Thymus (tissue), 11 donors: ENCODE results near the gene OR2A7. TPM values are rescaled to one million over a fixed set of nuclear protein-coding genes. Genes with fewer than 3 reads are reported as not detected.
"Not testable (repeated sequence)": the region's sequence is repeated elsewhere in the genome, so short reads cannot be mapped to it uniquely, and the experiment has no call there.

Experiments
- DNase-seq, 9 donors: peaks; one replicate each; pipeline ENCODE4 v3.0.0-alpha.2; 2013; ENCODE audit warnings: low spot score in 9 of 9, low read depth in 6 of 9, missing footprints in 1 of 9
- H3K27ac ChIP-seq, 2 donors: one replicate each; pipeline ENCODE4 v1.5.1; 2013; ENCODE audit warnings: control low read depth in 1 of 2, low read depth in 1 of 2, low read length in 1 of 2, mild to moderate bottlenecking in 1 of 2, moderate library complexity in 1 of 2
- H3K27me3 ChIP-seq, 2 donors: one replicate each; pipeline ENCODE4 v1.5.1; 2013; ENCODE audit warnings: low read length in 1 of 2; ENCODE audit not compliant: control insufficient read depth in 2 of 2, insufficient read depth in 1 of 2
- H3K36me3 ChIP-seq, 2 donors: one replicate each; pipeline ENCODE4 v1.5.1; 2013; ENCODE audit warnings: low read length in 1 of 2, mild to moderate bottlenecking in 1 of 2, moderate library complexity in 1 of 2; ENCODE audit not compliant: control insufficient read depth in 2 of 2, insufficient read depth in 2 of 2
- H3K4me1 ChIP-seq, 2 donors: one replicate each; pipeline ENCODE4 v1.5.1; 2013; ENCODE audit warnings: low read length in 2 of 2; ENCODE audit not compliant: control insufficient read depth in 2 of 2, insufficient read depth in 2 of 2
- H3K4me3 ChIP-seq, 2 donors: one replicate each; pipeline ENCODE4 v1.5.1; 2013; ENCODE audit warnings: low read length in 2 of 2, control low read depth in 1 of 2, mild to moderate bottlenecking in 1 of 2
- H3K9me3 ChIP-seq, 2 donors: one replicate each; pipeline ENCODE4 v1.5.1; 2013; ENCODE audit warnings: low read length in 1 of 2, mild to moderate bottlenecking in 1 of 2; ENCODE audit not compliant: control insufficient read depth in 2 of 2, insufficient read depth in 1 of 2
- WGBS: extraction: QIAGEN DNeasy Blood & Tissue Kit; methylation state at CpG from one replicate; pipeline ENCODE4 v1.1.7; 2013; 5-methylcytosine and 5-hydroxymethylcytosine counted together
- polyA plus RNA-seq: library from polyadenylated mRNA; stranded (reverse); fragments of 200-250 nt; gene quantifications from one replicate; pipeline ENCODE4 v1.2.3, GENCODE V29; 2013
- total RNA-seq: library from RNA; stranded (reverse); fragments of 120-200 nt; gene quantifications from one replicate; pipeline ENCODE4 v1.2.4, GENCODE V29; 2013
- donor health status: healthy.

OR2A7 gene
- total and polyA plus RNA-seq, 2 donors: 0.24 to 1.4 TPM

GRCh38 chr7:144238530-144239082 lies 26.0 kb downstream of the OR2A7 start:
- WGBS: 98% methylated on average over 2 of the region's 2 CpGs
- H3K27me3 ChIP-seq: not testable (repeated sequence)

GRCh38 chr7:144233039-144233438 lies 31.6 kb downstream of the OR2A7 start:
- not testable (repeated sequence) for H3K27ac ChIP-seq, DNase-seq, H3K9me3 ChIP-seq, H3K36me3 ChIP-seq, H3K4me1 ChIP-seq, H3K27me3 ChIP-seq, H3K4me3 ChIP-seq
- WGBS: 95% methylated on average over 1 of the region's 1 CpG

More at GRCh38 chr7:144238530-144239082, 26.0 kb downstream of the OR2A7 start:
- not testable (repeated sequence) for H3K27ac ChIP-seq, DNase-seq, H3K4me3 ChIP-seq, H3K36me3 ChIP-seq, H3K4me1 ChIP-seq, H3K9me3 ChIP-seq

GRCh38 chr7:144231027-144231426 lies 33.6 kb downstream of the OR2A7 start:
- not testable (repeated sequence) for H3K4me1 ChIP-seq, H3K4me3 ChIP-seq, H3K27me3 ChIP-seq, H3K36me3 ChIP-seq, DNase-seq, H3K9me3 ChIP-seq, H3K27ac ChIP-seq
- no CpG with 5 or more reads among the region's 2 CpGs for WGBS

- not testable (repeated sequence) for H3K9me3 ChIP-seq, H3K36me3 ChIP-seq, DNase-seq, H3K4me1 ChIP-seq, H3K27ac ChIP-seq, H3K27me3 ChIP-seq, H3K4me3 ChIP-seq
- 93% methylated on average over 1 of the region's 3 CpGs for WGBS
Measured at GRCh38 chr7:144228810-144229209, 35.8 kb downstream of the OR2A7 start.

GRCh38 chr7:144226866-144227265 lies 37.7 kb downstream of the OR2A7 start:
- H3K27me3 ChIP-seq, H3K27ac ChIP-seq, H3K4me3 ChIP-seq, H3K9me3 ChIP-seq, DNase-seq, H3K4me1 ChIP-seq, H3K36me3 ChIP-seq: not testable (repeated sequence)
- 91% methylated on average over 3 of the region's 4 CpGs for WGBS

- not testable (repeated sequence) for H3K4me3 ChIP-seq, H3K27me3 ChIP-seq
Measured at GRCh38 chr7:144223675-144224074, 40.9 kb downstream of the OR2A7 start.

GRCh38 chr7:144220531-144220930 lies 44.1 kb downstream of the OR2A7 start:
- not testable (repeated sequence) for H3K27me3 ChIP-seq, DNase-seq, H3K36me3 ChIP-seq, H3K9me3 ChIP-seq, H3K4me1 ChIP-seq, H3K27ac ChIP-seq, H3K4me3 ChIP-seq

More at GRCh38 chr7:144223675-144224074, 40.9 kb downstream of the OR2A7 start:
- H3K4me1 ChIP-seq, H3K27ac ChIP-seq, H3K9me3 ChIP-seq, DNase-seq, H3K36me3 ChIP-seq: not testable (repeated sequence)

- H3K27ac ChIP-seq, H3K4me1 ChIP-seq, H3K9me3 ChIP-seq, H3K36me3 ChIP-seq, H3K4me3 ChIP-seq, DNase-seq, H3K27me3 ChIP-seq: not testable (repeated sequence)
- WGBS: no CpG with 5 or more reads among the region's 4 CpGs
Measured at GRCh38 chr7:144219149-144219548, 45.4 kb downstream of the OR2A7 start.

GRCh38 chr7:144218581-144218980 lies 46.0 kb downstream of the OR2A7 start:
- not testable (repeated sequence) for H3K27me3 ChIP-seq, H3K4me3 ChIP-seq, DNase-seq

GRCh38 chr7:144217200-144217599 lies 47.4 kb downstream of the OR2A7 start:
- not testable (repeated sequence) for H3K4me1 ChIP-seq, DNase-seq, H3K9me3 ChIP-seq, H3K36me3 ChIP-seq, H3K27ac ChIP-seq, H3K27me3 ChIP-seq, H3K4me3 ChIP-seq

More at GRCh38 chr7:144218581-144218980, 46.0 kb downstream of the OR2A7 start:
- WGBS: 99% methylated on average over 1 of the region's 1 CpG
- not testable (repeated sequence) for H3K9me3 ChIP-seq, H3K36me3 ChIP-seq, H3K4me1 ChIP-seq, H3K27ac ChIP-seq
